K562 (cell line): ENCODE data around the gene ANKRD13B. TPM values are rescaled to one million over a fixed set of nuclear protein-coding genes. Genes with fewer than 3 reads are reported as not detected.

ENCODE experiments used
- ADNP ChIP-seq: fragments of 200-800 bp; sonication (Bioruptor generic); IDR thresholded peaks from 2 replicates; pipeline ENCODE4 v1.6.1; 2016; ENCODE audit warnings: missing genetic modification characterization, missing compliant biosample characterization
- CBFA2T3 ChIP-seq: fragments of 450-650 bp; IDR thresholded peaks from 2 replicates; pipeline ENCODE4 v1.6.1; 2017
- DDX20 ChIP-seq: fragments of 450-650 bp; IDR thresholded peaks from 2 replicates; pipeline ENCODE4 v1.6.1; 2016; ENCODE audit warnings: missing genetic modification characterization, low read depth, mild to moderate bottlenecking, missing compliant biosample characterization, moderate library complexity
- MAFK ChIP-seq: IDR thresholded peaks from 2 replicates; pipeline ENCODE4 v1.6.1; 2011; ENCODE audit warnings: low read length, improper control_type of control experiment
- NCOR1 ChIP-seq: fragments of 450-650 bp; IDR thresholded peaks from 2 replicates; pipeline ENCODE4 v1.6.1; 2016; ENCODE audit warnings: mild to moderate bottlenecking, moderate library complexity
- POLR2AphosphoS2 ChIP-seq: IDR thresholded peaks from 2 replicates; pipeline ENCODE4 v1.6.1; 2012; ENCODE audit warnings: low read length, improper control_type of control experiment
- RBM34 ChIP-seq: fragments of 200-400 bp; formaldehyde crosslinking; IDR thresholded peaks from 2 replicates; pipeline ENCODE4 v1.6.1; 2018; ENCODE audit warnings: low read length, borderline replicate concordance; ENCODE audit not compliant: insufficient read depth
- polyA plus RNA-seq, 8 experiments: library from polyadenylated mRNA; depleted of rRNA in 4 of 8; stranded (reverse) in 5 of 8; unstranded in 3 of 8; fragments of >200 nt; fragmentation: Nextera tagmentation in 2 of 8; fragmentation: Illumina TruSeq in 1 of 8; extraction: Ambion mirVana in 2 of 8; extraction: Trizol in 1 of 8; gene quantifications; 2 replicates each; pipeline versions ENCODE4 v1.2.1 to v1.2.3, GENCODE V29; 2011 to 2014; ENCODE audit warnings: inconsistent platforms in 1 of 8, missing spikeins in 1 of 8
- total RNA-seq, 7 experiments: library from RNA; depleted of rRNA in 6 of 7; stranded (reverse); fragments of >200 nt in 6 of 7; fragmentation: Illumina TruSeq in 2 of 7; extraction: Trizol in 2 of 7; gene quantifications; 2 replicates each; pipeline versions ENCODE4 v1.2.1 to v1.2.3, GENCODE V29; 2011 to 2021; ENCODE audit warnings: low replicate concordance in 1 of 7
- TF ChIP-seq, protein P1 (sequence below): sonication (generic); formaldehyde crosslinking; IDR thresholded peaks from 2 replicates; pipeline ENCODE4 v1.8.0; 2022; ENCODE audit warnings: missing genetic modification reagents, mild to moderate bottlenecking, moderate library complexity, borderline replicate concordance
- TF ChIP-seq, protein P2 (sequence below): sonication (generic); formaldehyde crosslinking; IDR thresholded peaks from 2 replicates; pipeline ENCODE4 v1.8.0; 2022; ENCODE audit warnings: mild to moderate bottlenecking, missing genetic modification reagents
- TF ChIP-seq, protein P3 (sequence below): fragments of 450-650 bp; formaldehyde crosslinking; IDR thresholded peaks from 2 replicates; pipeline ENCODE4 v1.4.0; 2020; ENCODE audit warnings: mild to moderate bottlenecking, moderate library complexity
- TF ChIP-seq, protein P4 (sequence below), 2 experiments: fragments of 450-650 bp; formaldehyde crosslinking in 1 of 2; IDR thresholded peaks; 2 replicates each; pipeline versions ENCODE4 v1.4.0 to v1.6.1; 2014 to 2020; ENCODE audit warnings: mild to moderate bottlenecking in 2 of 2, borderline replicate concordance in 1 of 2, low read depth in 1 of 2
- TF ChIP-seq, protein P5 (sequence below): sonication (generic); IDR thresholded peaks from 2 replicates; pipeline ENCODE4 v1.6.1; 2016
- TF ChIP-seq, protein P6 (sequence below): fragments of 450-650 bp; IDR thresholded peaks from 2 replicates; pipeline ENCODE4 v1.6.1; 2017; ENCODE audit warnings: mild to moderate bottlenecking, moderate library complexity

ANKRD13B gene
- total and polyA plus RNA-seq, 9 of the 15 experiments (the other 6 are each of a cell fraction or from before 2014, with no cell fraction given): 0.15 to 28.1 (median 4.6) TPM

DNA sequence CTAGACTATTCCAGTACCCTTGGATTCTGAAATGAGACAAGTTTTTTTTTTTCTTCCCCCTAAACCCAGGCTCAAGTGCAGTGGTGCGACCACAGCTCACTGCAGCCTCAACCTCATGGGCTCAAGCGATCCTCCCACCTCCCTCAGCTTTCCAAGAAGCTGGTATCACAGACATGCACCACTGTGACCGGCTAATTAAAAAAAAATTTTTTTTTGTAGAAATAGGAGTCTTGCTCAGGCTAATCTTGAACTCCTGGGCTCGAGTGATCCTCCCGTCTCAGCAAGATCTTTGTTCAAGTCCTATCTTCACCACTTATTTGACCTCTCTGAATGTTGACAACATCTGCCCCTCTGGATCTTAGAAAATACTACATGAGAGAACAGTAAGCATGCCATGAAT, 56.4 kb downstream of the ANKRD13B start (continued):
- TF ChIP-seq, protein P1, sequence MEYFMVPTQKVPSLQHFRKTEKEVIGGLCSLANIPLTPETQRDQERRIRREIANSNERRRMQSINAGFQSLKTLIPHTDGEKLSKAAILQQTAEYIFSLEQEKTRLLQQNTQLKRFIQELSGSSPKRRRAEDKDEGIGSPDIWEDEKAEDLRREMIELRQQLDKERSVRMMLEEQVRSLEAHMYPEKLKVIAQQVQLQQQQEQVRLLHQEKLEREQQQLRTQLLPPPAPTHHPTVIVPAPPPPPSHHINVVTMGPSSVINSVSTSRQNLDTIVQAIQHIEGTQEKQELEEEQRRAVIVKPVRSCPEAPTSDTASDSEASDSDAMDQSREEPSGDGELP (CRISPR knock-in tag): no peak
- TF ChIP-seq CBFA2T3 (peak; percentile 50), NCOR1 (peak; percentile 15; the same call in 1 of the 2 replicates), DDX20 (tag) (no peak), ADNP (tag) (no peak), RBM34 (no peak), POLR2AphosphoS2 (no peak), MAFK (no peak)
- TF ChIP-seq, protein P2, sequence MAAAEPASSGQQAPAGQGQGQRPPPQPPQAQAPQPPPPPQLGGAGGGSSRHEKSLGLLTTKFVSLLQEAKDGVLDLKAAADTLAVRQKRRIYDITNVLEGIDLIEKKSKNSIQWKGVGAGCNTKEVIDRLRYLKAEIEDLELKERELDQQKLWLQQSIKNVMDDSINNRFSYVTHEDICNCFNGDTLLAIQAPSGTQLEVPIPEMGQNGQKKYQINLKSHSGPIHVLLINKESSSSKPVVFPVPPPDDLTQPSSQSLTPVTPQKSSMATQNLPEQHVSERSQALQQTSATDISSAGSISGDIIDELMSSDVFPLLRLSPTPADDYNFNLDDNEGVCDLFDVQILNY (CRISPR knock-in tag): no peak
- TF ChIP-seq, protein P3, sequence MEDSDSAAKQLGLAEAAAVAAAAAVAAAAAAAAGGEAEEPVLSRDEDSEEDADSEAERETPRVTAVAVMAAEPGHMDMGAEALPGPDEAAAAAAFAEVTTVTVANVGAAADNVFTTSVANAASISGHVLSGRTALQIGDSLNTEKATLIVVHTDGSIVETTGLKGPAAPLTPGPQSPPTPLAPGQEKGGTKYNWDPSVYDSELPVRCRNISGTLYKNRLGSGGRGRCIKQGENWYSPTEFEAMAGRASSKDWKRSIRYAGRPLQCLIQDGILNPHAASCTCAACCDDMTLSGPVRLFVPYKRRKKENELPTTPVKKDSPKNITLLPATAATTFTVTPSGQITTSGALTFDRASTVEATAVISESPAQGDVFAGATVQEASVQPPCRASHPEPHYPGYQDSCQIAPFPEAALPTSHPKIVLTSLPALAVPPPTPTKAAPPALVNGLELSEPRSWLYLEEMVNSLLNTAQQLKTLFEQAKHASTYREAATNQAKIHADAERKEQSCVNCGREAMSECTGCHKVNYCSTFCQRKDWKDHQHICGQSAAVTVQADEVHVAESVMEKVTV (CRISPR knock-in tag): no peak
- TF ChIP-seq, protein P4, sequence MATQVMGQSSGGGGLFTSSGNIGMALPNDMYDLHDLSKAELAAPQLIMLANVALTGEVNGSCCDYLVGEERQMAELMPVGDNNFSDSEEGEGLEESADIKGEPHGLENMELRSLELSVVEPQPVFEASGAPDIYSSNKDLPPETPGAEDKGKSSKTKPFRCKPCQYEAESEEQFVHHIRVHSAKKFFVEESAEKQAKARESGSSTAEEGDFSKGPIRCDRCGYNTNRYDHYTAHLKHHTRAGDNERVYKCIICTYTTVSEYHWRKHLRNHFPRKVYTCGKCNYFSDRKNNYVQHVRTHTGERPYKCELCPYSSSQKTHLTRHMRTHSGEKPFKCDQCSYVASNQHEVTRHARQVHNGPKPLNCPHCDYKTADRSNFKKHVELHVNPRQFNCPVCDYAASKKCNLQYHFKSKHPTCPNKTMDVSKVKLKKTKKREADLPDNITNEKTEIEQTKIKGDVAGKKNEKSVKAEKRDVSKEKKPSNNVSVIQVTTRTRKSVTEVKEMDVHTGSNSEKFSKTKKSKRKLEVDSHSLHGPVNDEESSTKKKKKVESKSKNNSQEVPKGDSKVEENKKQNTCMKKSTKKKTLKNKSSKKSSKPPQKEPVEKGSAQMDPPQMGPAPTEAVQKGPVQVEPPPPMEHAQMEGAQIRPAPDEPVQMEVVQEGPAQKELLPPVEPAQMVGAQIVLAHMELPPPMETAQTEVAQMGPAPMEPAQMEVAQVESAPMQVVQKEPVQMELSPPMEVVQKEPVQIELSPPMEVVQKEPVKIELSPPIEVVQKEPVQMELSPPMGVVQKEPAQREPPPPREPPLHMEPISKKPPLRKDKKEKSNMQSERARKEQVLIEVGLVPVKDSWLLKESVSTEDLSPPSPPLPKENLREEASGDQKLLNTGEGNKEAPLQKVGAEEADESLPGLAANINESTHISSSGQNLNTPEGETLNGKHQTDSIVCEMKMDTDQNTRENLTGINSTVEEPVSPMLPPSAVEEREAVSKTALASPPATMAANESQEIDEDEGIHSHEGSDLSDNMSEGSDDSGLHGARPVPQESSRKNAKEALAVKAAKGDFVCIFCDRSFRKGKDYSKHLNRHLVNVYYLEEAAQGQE (IDR thresholded peaks at IDR 0.05; ENCODE audit: borderline replicate concordance): no peak
- TF ChIP-seq, protein P4 (CRISPR knock-in tag; IDR thresholded peaks at IDR 0.05; ENCODE audit: low read depth): no peak
- TF ChIP-seq, protein P5, sequence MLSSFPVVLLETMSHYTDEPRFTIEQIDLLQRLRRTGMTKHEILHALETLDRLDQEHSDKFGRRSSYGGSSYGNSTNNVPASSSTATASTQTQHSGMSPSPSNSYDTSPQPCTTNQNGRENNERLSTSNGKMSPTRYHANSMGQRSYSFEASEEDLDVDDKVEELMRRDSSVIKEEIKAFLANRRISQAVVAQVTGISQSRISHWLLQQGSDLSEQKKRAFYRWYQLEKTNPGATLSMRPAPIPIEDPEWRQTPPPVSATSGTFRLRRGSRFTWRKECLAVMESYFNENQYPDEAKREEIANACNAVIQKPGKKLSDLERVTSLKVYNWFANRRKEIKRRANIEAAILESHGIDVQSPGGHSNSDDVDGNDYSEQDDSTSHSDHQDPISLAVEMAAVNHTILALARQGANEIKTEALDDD: 0 out of 2 replicates have a peak, but pooled peaks have one; percentile 10
- TF ChIP-seq, protein P6, sequence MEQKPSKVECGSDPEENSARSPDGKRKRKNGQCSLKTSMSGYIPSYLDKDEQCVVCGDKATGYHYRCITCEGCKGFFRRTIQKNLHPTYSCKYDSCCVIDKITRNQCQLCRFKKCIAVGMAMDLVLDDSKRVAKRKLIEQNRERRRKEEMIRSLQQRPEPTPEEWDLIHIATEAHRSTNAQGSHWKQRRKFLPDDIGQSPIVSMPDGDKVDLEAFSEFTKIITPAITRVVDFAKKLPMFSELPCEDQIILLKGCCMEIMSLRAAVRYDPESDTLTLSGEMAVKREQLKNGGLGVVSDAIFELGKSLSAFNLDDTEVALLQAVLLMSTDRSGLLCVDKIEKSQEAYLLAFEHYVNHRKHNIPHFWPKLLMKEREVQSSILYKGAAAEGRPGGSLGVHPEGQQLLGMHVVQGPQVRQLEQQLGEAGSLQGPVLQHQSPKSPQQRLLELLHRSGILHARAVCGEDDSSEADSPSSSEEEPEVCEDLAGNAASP: no peak
